Keratinocyte (primary cell): ENCODE data around the gene CNTNAP2.

Experiments
- EZH2 ChIP-seq: IDR thresholded peaks from one replicate; pipeline ENCODE4 v1.6.1; 2012; ENCODE audit warnings: inconsistent platforms, mild to moderate bottlenecking, low read length, moderate library complexity
- TF ChIP-seq, protein P1 (sequence below), 3 experiments: IDR thresholded peaks in 1 of 3; conservative IDR thresholded peaks in 1 of 3; optimal IDR thresholded peaks in 1 of 3; 2 replicates in 2 of 3; 3 replicates in 1 of 3; pipeline versions ENCODE3 to v1.5.1; 2011; ENCODE audit warnings: low read length in 3 of 3, mild to moderate bottlenecking in 3 of 3, moderate library complexity in 2 of 3, control low read depth in 1 of 3, inconsistent platforms in 1 of 3; ENCODE audit not compliant: insufficient read depth in 2 of 3; ENCODE audit errors: extremely low read depth in 1 of 3

DNA sequence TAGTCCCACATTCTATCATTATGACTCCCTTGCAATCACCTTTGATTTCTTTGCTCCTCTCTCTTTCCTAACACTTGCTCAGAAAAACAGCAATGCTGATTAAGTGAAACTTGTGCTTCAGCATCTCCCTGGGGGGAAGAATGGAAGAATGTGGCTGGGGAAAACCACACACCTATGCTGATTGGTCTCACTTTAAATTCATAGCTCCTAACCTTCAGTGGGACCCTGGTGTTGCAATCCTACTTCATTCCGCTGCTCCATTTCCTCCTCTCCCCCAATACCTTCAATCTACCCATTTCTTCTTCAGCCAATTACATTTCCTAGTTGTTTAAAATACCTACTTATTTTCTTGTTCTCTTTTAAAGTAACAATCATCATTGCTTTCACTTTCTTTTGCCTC is 1307.3 kb downstream of the CNTNAP2 start:
- TF ChIP-seq, protein P1, sequence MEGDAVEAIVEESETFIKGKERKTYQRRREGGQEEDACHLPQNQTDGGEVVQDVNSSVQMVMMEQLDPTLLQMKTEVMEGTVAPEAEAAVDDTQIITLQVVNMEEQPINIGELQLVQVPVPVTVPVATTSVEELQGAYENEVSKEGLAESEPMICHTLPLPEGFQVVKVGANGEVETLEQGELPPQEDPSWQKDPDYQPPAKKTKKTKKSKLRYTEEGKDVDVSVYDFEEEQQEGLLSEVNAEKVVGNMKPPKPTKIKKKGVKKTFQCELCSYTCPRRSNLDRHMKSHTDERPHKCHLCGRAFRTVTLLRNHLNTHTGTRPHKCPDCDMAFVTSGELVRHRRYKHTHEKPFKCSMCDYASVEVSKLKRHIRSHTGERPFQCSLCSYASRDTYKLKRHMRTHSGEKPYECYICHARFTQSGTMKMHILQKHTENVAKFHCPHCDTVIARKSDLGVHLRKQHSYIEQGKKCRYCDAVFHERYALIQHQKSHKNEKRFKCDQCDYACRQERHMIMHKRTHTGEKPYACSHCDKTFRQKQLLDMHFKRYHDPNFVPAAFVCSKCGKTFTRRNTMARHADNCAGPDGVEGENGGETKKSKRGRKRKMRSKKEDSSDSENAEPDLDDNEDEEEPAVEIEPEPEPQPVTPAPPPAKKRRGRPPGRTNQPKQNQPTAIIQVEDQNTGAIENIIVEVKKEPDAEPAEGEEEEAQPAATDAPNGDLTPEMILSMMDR (optimal IDR thresholded peaks at IDR 0.05 in 1 of 3, IDR thresholded peaks at IDR 0.05 in 1 of 3, conservative IDR thresholded peaks at IDR 0.05 in 1 of 3; ENCODE audit: extremely low read depth in 1 of 3, insufficient read depth in 2 of 3, low read length in 3 of 3) = no peak
- no peak for TF ChIP-seq EZH2
